ENCODE measurements around the gene OARD1.

Gene OARD1

GRCh38 chr6:41040101-41040939, 31.8 kb downstream of the OARD1 start:
- DNase-seq (ENCODE audit: low read depth in 1 of 2, low spot score in 1 of 2), result no peak
- TF ChIP-seq JUND (IDR thresholded peaks at IDR 0.05; ENCODE audit: low read depth), result no peak
- in situ Hi-C loops (cut with HindIII; ENCODE audit: low pct_unique_long_range_greater_than_20kb, low sequenced_read_pairs), result no loop called here

- no peak for TF ChIP-seq JUND (IDR thresholded peaks at IDR 0.05; ENCODE audit: low read depth)
- DNase-seq (ENCODE audit: low read depth in 1 of 2, low spot score in 1 of 2), result peak; percentile 53 to 69
- in situ Hi-C loops (cut with HindIII; ENCODE audit: low pct_unique_long_range_greater_than_20kb, low sequenced_read_pairs), result no loop called here
Measured at GRCh38 chr6:41039060-41039998, 32.8 kb downstream of the OARD1 start, which contains the start of gene UNC5CL. TSS of gene UNC5CL (minus strand) at chr6:41039221. CDS start at chr6:41035074, 4,147 bp downstream.

GRCh38 chr6:41038205-41038604, 34.0 kb downstream of the OARD1 start:
- no peak for DNase-seq (ENCODE audit: low read depth in 1 of 2, low spot score in 1 of 2)
- in situ Hi-C loops (cut with HindIII; ENCODE audit: low pct_unique_long_range_greater_than_20kb, low sequenced_read_pairs), result no loop called here
- TF ChIP-seq JUND (IDR thresholded peaks at IDR 0.05; ENCODE audit: low read depth), result no peak

GRCh38 chr6:41037107-41037900, 34.9 kb downstream of the OARD1 start:
- in situ Hi-C loops (cut with HindIII; ENCODE audit: low pct_unique_long_range_greater_than_20kb, low sequenced_read_pairs), result no loop called here
- DNase-seq (ENCODE audit: low read depth in 1 of 2, low spot score in 1 of 2), result no peak
- no peak for TF ChIP-seq JUND (IDR thresholded peaks at IDR 0.05; ENCODE audit: low read depth)

GRCh38 chr6:41036601-41037000, 35.6 kb downstream of the OARD1 start:
- no peak for DNase-seq (ENCODE audit: low read depth in 1 of 2, low spot score in 1 of 2)
- no peak for TF ChIP-seq JUND (IDR thresholded peaks at IDR 0.05; ENCODE audit: low read depth)
- in situ Hi-C loops (cut with HindIII; ENCODE audit: low pct_unique_long_range_greater_than_20kb, low sequenced_read_pairs), result no loop called here

- in situ Hi-C loops (cut with HindIII; ENCODE audit: low pct_unique_long_range_greater_than_20kb, low sequenced_read_pairs), result no loop called here
- DNase-seq (ENCODE audit: low read depth in 1 of 2, low spot score in 1 of 2), result no peak
- no peak for TF ChIP-seq JUND (IDR thresholded peaks at IDR 0.05; ENCODE audit: low read depth)
Measured at GRCh38 chr6:41036186-41036585, 36.0 kb downstream of the OARD1 start.

GRCh38 chr6:41033776-41034175, 38.4 kb downstream of the OARD1 start:
- in situ Hi-C loops (cut with HindIII; ENCODE audit: low pct_unique_long_range_greater_than_20kb, low sequenced_read_pairs), result no loop called here
- TF ChIP-seq JUND (IDR thresholded peaks at IDR 0.05; ENCODE audit: low read depth), result no peak
- DNase-seq (ENCODE audit: low read depth in 1 of 2, low spot score in 1 of 2), result no peak

- in situ Hi-C loops (cut with HindIII; ENCODE audit: low pct_unique_long_range_greater_than_20kb, low sequenced_read_pairs), result no loop called here
- TF ChIP-seq JUND (IDR thresholded peaks at IDR 0.05; ENCODE audit: low read depth), result no peak
- DNase-seq (ENCODE audit: low read depth in 1 of 2, low spot score in 1 of 2), result no peak
Measured at GRCh38 chr6:41032830-41033229, 39.3 kb downstream of the OARD1 start.

GRCh38 chr6:41028561-41029412, 43.4 kb downstream of the OARD1 start:
- in situ Hi-C loops (cut with HindIII; ENCODE audit: low pct_unique_long_range_greater_than_20kb, low sequenced_read_pairs), result no loop called here
- peak; percentile 30 to 35 for DNase-seq (ENCODE audit: low read depth in 1 of 2, low spot score in 1 of 2)
- TF ChIP-seq JUND (IDR thresholded peaks at IDR 0.05; ENCODE audit: low read depth), result no peak

GRCh38 chr6:41027799-41028560, 44.2 kb downstream of the OARD1 start:
- TF ChIP-seq JUND (IDR thresholded peaks at IDR 0.05; ENCODE audit: low read depth), result no peak
- in situ Hi-C loops (cut with HindIII; ENCODE audit: low pct_unique_long_range_greater_than_20kb, low sequenced_read_pairs), result no loop called here
- peak; percentile 77 for DNase-seq (ENCODE audit: low read depth in 1 of 2, low spot score in 1 of 2)

GRCh38 chr6:41027241-41027640, 44.9 kb downstream of the OARD1 start:
- no peak for TF ChIP-seq JUND (IDR thresholded peaks at IDR 0.05; ENCODE audit: low read depth)
- DNase-seq (ENCODE audit: low read depth in 1 of 2, low spot score in 1 of 2), result no peak
- in situ Hi-C loops (cut with HindIII; ENCODE audit: low pct_unique_long_range_greater_than_20kb, low sequenced_read_pairs), result no loop called here

All from T47D (cell line).